ENCODE measurements around the gene LRP3.

Gene LRP3

DNA sequence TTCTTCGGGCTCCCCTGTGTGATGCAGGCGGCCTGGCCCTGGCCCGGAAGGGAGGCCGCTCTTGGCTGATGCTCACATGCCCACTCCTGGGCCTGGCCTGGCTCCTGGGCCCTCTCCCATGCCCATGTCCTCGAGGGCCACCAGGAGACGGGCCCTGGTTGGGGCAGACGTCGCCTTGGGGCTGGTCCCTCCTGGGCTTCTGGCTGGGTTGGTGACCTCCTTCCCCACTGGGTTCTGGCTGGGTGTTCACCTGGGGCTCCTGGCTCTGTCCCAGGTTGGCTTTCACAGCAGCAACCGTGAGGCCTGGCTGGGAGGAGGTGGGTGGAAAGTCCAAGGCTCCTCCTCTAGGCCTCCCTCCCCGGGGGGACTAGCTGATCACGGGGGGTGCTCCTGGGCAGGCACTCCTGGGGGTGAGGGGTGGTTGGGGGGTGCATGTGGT is 47.0 kb downstream of the LRP3 start:
- no peak overlapping the region for H3K4me2 ChIP-seq (ENCODE audit: low read length)

DNA sequence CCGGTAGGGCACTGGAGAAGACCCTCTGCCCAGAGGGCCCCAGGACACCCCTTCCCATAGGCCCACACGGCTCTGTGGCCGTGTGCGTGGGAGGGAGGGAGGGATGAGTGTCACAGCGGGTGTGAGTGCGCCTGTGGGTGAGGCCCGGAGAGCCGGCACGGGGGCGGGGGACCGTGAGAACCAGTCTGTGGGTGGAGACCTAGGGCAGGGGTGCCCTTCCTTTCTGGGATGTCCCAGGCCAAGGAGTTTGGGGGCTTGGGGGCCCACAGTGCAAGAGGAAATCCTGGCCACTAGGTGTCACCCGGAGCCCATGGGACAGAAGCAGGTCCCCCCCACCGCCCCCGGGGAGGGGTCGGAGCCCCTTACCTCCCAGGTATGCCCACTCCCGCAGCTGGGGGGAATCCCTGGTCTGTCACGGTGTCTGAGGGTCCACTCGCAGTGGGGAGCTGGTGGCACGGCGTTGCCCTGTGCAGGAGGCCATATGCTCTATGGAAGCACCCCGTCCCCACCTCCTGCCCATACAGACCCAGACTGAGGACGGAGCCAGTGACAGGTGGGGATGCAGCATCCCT is 47.5 kb downstream of the LRP3 start:
- Histone ChIP-seq H3K27ac (ENCODE audit: low read depth, low read length, poor library complexity, severe bottlenecking) (no peak overlapping the region), H3K79me2 (ENCODE audit: insufficient read depth, low read length) (no peaks in the 10 kb centered on the region), H3K4me3 (ENCODE audit: low read depth, low read length, poor library complexity, severe bottlenecking) (no peak overlapping the region), H3K9me3 (ENCODE audit: low read length) (peaks cover 5% of the 10 kb centered on the region; the same call in 1 of the 2 replicates), H3K9me2 (ENCODE audit: low read depth, low read length) (no peaks in the 10 kb centered on the region), H3K27me3 (ENCODE audit: insufficient read depth, low read length) (no peaks in the 10 kb centered on the region), H3K36me3 (ENCODE audit: insufficient read depth, low read length) (no peaks in the 10 kb centered on the region), H3K4me2 (ENCODE audit: low read length) (no peak overlapping the region), H2AFZ (ENCODE audit: low read length) (no peak overlapping the region), H4K20me1 (ENCODE audit: insufficient read depth, low read length) (no peaks in the 10 kb centered on the region), H3F3A (ENCODE audit: insufficient read depth, low read length) (no peaks in the 10 kb centered on the region), H3K9ac (ENCODE audit: low read length) (no peak overlapping the region), H3K4me1 (ENCODE audit: insufficient read depth, low read length, severe bottlenecking) (no peaks in the 10 kb centered on the region)
- no peak for TF ChIP-seq EZH2 (IDR thresholded peaks at IDR 0.05; ENCODE audit: borderline replicate concordance, low read length)
- TF ChIP-seq, protein P1, sequence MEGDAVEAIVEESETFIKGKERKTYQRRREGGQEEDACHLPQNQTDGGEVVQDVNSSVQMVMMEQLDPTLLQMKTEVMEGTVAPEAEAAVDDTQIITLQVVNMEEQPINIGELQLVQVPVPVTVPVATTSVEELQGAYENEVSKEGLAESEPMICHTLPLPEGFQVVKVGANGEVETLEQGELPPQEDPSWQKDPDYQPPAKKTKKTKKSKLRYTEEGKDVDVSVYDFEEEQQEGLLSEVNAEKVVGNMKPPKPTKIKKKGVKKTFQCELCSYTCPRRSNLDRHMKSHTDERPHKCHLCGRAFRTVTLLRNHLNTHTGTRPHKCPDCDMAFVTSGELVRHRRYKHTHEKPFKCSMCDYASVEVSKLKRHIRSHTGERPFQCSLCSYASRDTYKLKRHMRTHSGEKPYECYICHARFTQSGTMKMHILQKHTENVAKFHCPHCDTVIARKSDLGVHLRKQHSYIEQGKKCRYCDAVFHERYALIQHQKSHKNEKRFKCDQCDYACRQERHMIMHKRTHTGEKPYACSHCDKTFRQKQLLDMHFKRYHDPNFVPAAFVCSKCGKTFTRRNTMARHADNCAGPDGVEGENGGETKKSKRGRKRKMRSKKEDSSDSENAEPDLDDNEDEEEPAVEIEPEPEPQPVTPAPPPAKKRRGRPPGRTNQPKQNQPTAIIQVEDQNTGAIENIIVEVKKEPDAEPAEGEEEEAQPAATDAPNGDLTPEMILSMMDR (IDR thresholded peaks at IDR 0.05; ENCODE audit: low read length), result peak; percentile 67

More for the DNA sequence above, 47.0 kb downstream of the LRP3 start:
- Histone ChIP-seq H4K20me1 (ENCODE audit: insufficient read depth, low read length) (no peaks in the 10 kb centered on the region), H3K9ac (ENCODE audit: low read length) (no peak overlapping the region), H3K79me2 (ENCODE audit: insufficient read depth, low read length) (no peaks in the 10 kb centered on the region), H3K4me1 (ENCODE audit: insufficient read depth, low read length, severe bottlenecking) (no peaks in the 10 kb centered on the region), H3K9me2 (ENCODE audit: low read depth, low read length) (no peaks in the 10 kb centered on the region), H3F3A (ENCODE audit: insufficient read depth, low read length) (no peaks in the 10 kb centered on the region), H2AFZ (ENCODE audit: low read length) (no peak overlapping the region), H3K4me3 (ENCODE audit: low read depth, low read length, poor library complexity, severe bottlenecking) (no peak overlapping the region), H3K9me3 (ENCODE audit: low read length) (peaks cover 5% of the 10 kb centered on the region; the same call in 1 of the 2 replicates), H3K27me3 (ENCODE audit: insufficient read depth, low read length) (no peaks in the 10 kb centered on the region), H3K27ac (ENCODE audit: low read depth, low read length, poor library complexity, severe bottlenecking) (no peak overlapping the region), H3K36me3 (ENCODE audit: insufficient read depth, low read length) (no peaks in the 10 kb centered on the region)
- TF ChIP-seq, protein P1 (IDR thresholded peaks at IDR 0.05; ENCODE audit: low read length), result no peak
- TF ChIP-seq EZH2 (IDR thresholded peaks at IDR 0.05; ENCODE audit: borderline replicate concordance, low read length), result no peak

- H3K4me1 ChIP-seq (ENCODE audit: insufficient read depth, low read length, severe bottlenecking), result no peaks in the 10 kb centered on the region
- H3K9me3 ChIP-seq (ENCODE audit: low read length), result peaks cover 5% of the 10 kb centered on the region; the same call in 1 of the 2 replicates
- TF ChIP-seq, protein P1 (IDR thresholded peaks at IDR 0.05; ENCODE audit: low read length), result no peak
- TF ChIP-seq EZH2 (IDR thresholded peaks at IDR 0.05; ENCODE audit: borderline replicate concordance, low read length), result no peak
- H3K4me2 ChIP-seq (ENCODE audit: low read length), result no peak overlapping the region
- H4K20me1 ChIP-seq (ENCODE audit: insufficient read depth, low read length), result no peaks in the 10 kb centered on the region
- H3K36me3 ChIP-seq (ENCODE audit: insufficient read depth, low read length), result no peaks in the 10 kb centered on the region
- H3F3A ChIP-seq (ENCODE audit: insufficient read depth, low read length), result no peaks in the 10 kb centered on the region
- no peak overlapping the region for H3K27ac ChIP-seq (ENCODE audit: low read depth, low read length, poor library complexity, severe bottlenecking)
- H3K9me2 ChIP-seq (ENCODE audit: low read depth, low read length), result no peaks in the 10 kb centered on the region
- no peaks in the 10 kb centered on the region for H3K79me2 ChIP-seq (ENCODE audit: insufficient read depth, low read length)
- no peak overlapping the region for H3K9ac ChIP-seq (ENCODE audit: low read length)
- no peak overlapping the region for H3K4me3 ChIP-seq (ENCODE audit: low read depth, low read length, poor library complexity, severe bottlenecking)
- no peaks in the 10 kb centered on the region for H3K27me3 ChIP-seq (ENCODE audit: insufficient read depth, low read length)
- H2AFZ ChIP-seq (ENCODE audit: low read length), result no peak overlapping the region
Measured at GRCh38 chr19:33242131-33242530, 48.0 kb downstream of the LRP3 start.
